Rectal smooth muscle tissue (tissue), 1 donor: ENCODE measurements around the gene PRM2.

Experiments used
- H3K27ac ChIP-seq: one replicate; pipeline ENCODE4 v1.7.0; 2013; ENCODE audit warnings: low read depth, low read length, inconsistent platforms
- H3K27me3 ChIP-seq: one replicate; pipeline ENCODE4 v1.7.0; 2013; ENCODE audit warnings: low read length; ENCODE audit not compliant: control insufficient read depth, insufficient read depth
- H3K36me3 ChIP-seq: one replicate; pipeline ENCODE4 v1.7.0; 2013; ENCODE audit warnings: low read length; ENCODE audit not compliant: control insufficient read depth, insufficient read depth
- H3K4me1 ChIP-seq: one replicate; pipeline ENCODE4 v1.7.0; 2013; ENCODE audit warnings: low read length; ENCODE audit not compliant: control insufficient read depth, insufficient read depth
- H3K4me3 ChIP-seq: one replicate; pipeline ENCODE4 v1.7.0; 2013; ENCODE audit warnings: low read length
- H3K9ac ChIP-seq: one replicate; pipeline ENCODE4 v1.7.0; 2013; ENCODE audit warnings: low read length

PRM2 gene

GRCh38 chr16:11251525-11252481 lies 24.5 kb downstream of the PRM2 start:
- no peak overlapping the region for H3K4me3 ChIP-seq
- no peaks in the 10 kb centered on the region for H3K27me3 ChIP-seq
- H3K36me3 ChIP-seq, result no peaks in the 10 kb centered on the region
- H3K4me1 ChIP-seq, result no peaks in the 10 kb centered on the region
- no peak overlapping the region for H3K27ac ChIP-seq
- H3K9ac ChIP-seq, result no peak overlapping the region

GRCh38 chr16:11250786-11251524 lies 25.3 kb downstream of the PRM2 start:
- H3K27me3 ChIP-seq, result no peaks in the 10 kb centered on the region
- no peak overlapping the region for H3K27ac ChIP-seq
- no peak overlapping the region for H3K4me3 ChIP-seq
- no peaks in the 10 kb centered on the region for H3K36me3 ChIP-seq
- H3K9ac ChIP-seq, result no peak overlapping the region
- no peaks in the 10 kb centered on the region for H3K4me1 ChIP-seq

GRCh38 chr16:11250091-11250785 lies 26.0 kb downstream of the PRM2 start:
- Histone ChIP-seq H3K4me1 (no peaks in the 10 kb centered on the region), H3K36me3 (no peaks in the 10 kb centered on the region), H3K4me3 (no peak overlapping the region), H3K27ac (no peak overlapping the region), H3K27me3 (no peaks in the 10 kb centered on the region), H3K9ac (no peak overlapping the region)

- Histone ChIP-seq H3K36me3 (no peaks in the 10 kb centered on the region), H3K4me1 (no peaks in the 10 kb centered on the region), H3K27ac (no peak overlapping the region), H3K27me3 (no peaks in the 10 kb centered on the region), H3K4me3 (no peak overlapping the region), H3K9ac (no peak overlapping the region)
Measured at GRCh38 chr16:11249233-11250061, 26.8 kb downstream of the PRM2 start.

- Histone ChIP-seq H3K36me3 (no peaks in the 10 kb centered on the region), H3K27ac (no peak overlapping the region), H3K9ac (no peak overlapping the region), H3K4me1 (no peaks in the 10 kb centered on the region), H3K4me3 (no peak overlapping the region), H3K27me3 (no peaks in the 10 kb centered on the region)
Measured at GRCh38 chr16:11248133-11248532, 28.1 kb downstream of the PRM2 start.

GRCh38 chr16:11245988-11246387 lies 30.3 kb downstream of the PRM2 start:
- Histone ChIP-seq H3K36me3 (no peaks in the 10 kb centered on the region), H3K27ac (no peak overlapping the region), H3K4me3 (no peak overlapping the region), H3K27me3 (no peaks in the 10 kb centered on the region), H3K9ac (no peak overlapping the region), H3K4me1 (no peaks in the 10 kb centered on the region)

GRCh38 chr16:11245222-11245737 lies 31.0 kb downstream of the PRM2 start:
- Histone ChIP-seq H3K9ac (no peak overlapping the region), H3K4me1 (no peaks in the 10 kb centered on the region), H3K27ac (no peak overlapping the region), H3K27me3 (no peaks in the 10 kb centered on the region), H3K36me3 (no peaks in the 10 kb centered on the region), H3K4me3 (no peak overlapping the region)

GRCh38 chr16:11242658-11243057 lies 33.6 kb downstream of the PRM2 start:
- H3K27ac ChIP-seq, result no peak overlapping the region
- no peak overlapping the region for H3K4me3 ChIP-seq
- H3K27me3 ChIP-seq, result no peaks in the 10 kb centered on the region
- no peaks in the 10 kb centered on the region for H3K4me1 ChIP-seq
- H3K9ac ChIP-seq, result no peak overlapping the region
- no peaks in the 10 kb centered on the region for H3K36me3 ChIP-seq

- H3K4me1 ChIP-seq, result no peaks in the 10 kb centered on the region
- H3K9ac ChIP-seq, result no peak overlapping the region
- no peak overlapping the region for H3K4me3 ChIP-seq
- no peaks in the 10 kb centered on the region for H3K36me3 ChIP-seq
- no peaks in the 10 kb centered on the region for H3K27me3 ChIP-seq
- H3K27ac ChIP-seq, result no peak overlapping the region
Measured at GRCh38 chr16:11241480-11242204, 34.6 kb downstream of the PRM2 start.

- Histone ChIP-seq H3K4me3 (no peak overlapping the region), H3K36me3 (no peaks in the 10 kb centered on the region), H3K27me3 (no peaks in the 10 kb centered on the region), H3K27ac (no peak overlapping the region), H3K9ac (no peak overlapping the region), H3K4me1 (no peaks in the 10 kb centered on the region)
Measured at GRCh38 chr16:11240636-11241473, 35.4 kb downstream of the PRM2 start.
